GM18867 (cell line): ENCODE data around the gene ASAP2.
"Not testable (repeated sequence)": the region's sequence is repeated elsewhere in the genome, so short reads cannot be mapped to it uniquely, and the experiment has no call there.

Source experiments
- ATAC-seq: cut with Tn5 transposase; IDR thresholded peaks from one replicate; pipeline ENCODE4 v1.9.1; 2021; ENCODE audit warnings: mild to moderate bottlenecking, moderate library complexity; ENCODE audit not compliant: unreplicated experiment

ASAP2 gene

DNA sequence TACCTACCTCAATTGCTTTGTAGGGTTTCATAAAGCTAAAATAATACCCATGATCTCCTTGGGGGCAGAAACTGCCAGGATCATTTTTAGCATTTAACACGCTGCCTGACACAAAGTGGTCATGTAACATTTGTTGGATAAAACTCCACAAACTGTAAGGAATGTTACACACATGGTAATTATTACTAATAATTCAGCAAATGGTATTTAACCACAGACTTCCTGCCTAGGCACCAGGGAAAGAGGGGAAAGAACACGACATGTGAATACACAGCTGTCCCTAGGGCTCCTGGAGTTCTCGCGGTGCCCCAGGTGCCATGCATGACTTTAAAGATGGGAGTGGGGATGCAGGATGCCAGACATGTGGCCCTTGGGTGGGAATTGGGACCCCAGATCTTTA, 43.5 kb downstream of the ASAP2 start:
- ATAC-seq: no peak

DNA sequence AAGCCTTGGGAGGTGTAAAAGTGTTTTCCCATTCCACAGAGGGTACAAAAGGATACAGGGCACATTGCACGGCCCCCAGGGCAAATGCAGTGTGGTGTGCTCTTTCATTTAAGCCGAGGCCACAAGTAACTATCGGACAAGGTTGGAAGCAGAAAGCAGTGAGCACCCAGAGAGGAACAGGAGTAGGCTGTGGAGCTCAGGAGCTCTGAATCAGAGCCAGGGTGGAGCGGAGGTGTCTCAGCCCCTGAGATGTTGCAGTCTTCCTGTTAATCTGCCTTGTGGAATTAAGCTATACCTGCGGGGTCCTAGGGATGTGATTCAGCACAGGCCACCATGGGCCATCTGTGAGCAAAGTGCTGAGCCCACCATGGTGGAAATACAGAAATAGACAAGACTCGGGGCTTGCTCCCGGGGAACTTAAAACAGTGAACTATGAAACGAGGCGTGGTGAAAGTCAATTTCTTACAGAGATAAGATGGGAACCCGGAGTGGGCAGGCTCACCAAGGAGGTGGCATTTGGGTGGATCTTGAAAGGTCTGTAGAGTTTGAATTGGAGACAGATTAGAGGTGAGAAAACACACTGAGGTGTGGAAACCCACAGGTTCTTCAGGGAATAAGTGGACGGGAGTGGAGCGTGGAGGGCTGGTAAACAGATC, 44.0 kb downstream of the ASAP2 start:
- no peak for ATAC-seq

DNA sequence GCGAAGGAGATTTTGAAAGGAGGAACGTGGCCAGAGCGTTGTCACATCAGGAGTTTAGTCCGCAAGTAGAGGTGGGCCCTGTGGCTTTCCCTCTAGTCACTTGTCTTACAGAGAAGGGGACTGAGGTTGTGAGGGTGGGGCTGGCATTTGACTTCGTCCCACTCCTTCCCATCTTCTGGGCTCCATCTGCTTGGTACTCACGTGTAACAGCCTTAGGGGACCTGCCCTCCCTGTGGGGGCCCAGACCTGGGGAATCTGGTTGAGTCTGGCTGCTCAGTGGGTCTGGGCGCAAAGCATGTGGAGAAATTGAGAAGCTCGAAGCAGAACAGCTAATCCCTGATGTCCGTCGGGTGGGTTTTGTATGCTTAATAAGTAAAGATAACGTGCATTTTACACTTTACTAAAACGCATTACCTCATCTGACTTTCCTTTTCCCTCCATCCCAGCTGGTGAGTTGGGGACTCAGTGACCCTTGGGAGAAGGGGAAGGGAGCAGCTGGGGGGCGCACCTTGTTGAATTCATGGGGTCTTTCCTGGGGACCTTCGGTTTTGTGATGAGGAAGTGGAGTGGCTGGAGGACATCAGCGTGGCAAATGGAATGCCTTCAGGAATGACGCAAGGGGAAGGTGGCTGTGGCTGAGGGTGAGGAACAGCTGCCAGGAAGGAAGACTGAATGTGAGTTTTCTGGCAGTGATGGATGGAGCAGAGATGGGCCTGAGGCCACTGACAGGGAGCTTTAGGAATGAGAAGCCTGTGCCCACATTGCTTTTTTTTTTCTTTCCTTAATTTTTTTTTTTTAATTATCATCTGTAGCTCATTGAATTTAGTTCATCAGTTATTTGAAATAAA, 44.8 kb downstream of the ASAP2 start:
- ATAC-seq: no peak

DNA sequence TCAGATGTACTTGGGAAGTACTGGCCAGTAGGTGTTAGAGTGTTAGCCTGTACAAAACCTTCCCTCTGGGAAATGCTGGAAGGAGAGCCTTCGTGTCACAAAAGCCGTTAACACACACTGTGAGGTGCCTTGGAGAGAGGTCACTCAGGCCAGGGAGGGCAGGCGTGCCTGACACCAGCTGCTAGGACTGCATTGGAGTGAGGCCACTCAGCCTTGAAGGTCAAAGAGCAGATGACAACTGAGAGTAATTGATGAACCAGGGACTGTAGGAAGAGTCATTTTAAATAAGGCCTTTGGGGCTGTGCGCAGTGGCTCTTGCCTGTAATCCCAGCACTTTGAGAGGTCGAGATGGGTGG, 45.4 kb downstream of the ASAP2 start:
- ATAC-seq: no peak

DNA sequence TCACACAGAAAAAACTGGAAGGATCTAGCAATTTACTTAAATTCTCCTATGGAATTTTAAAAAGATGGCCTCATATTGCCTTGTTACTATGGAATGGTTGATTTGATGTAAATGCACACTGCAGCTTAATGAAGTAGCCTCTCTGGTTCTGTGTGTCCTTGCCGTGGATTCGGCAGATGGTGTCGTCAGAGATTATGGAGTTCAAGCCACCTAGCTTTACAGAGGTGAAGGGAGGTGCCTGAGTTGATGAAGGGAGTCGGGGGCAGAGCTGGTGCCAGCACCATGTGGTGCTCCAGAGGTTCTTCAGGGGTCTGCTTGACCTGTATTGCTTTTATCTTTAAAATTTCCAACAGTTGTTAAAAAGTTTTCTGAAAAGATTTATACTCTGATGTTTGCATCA, 48.8 kb downstream of the ASAP2 start:
- ATAC-seq: no peak

DNA sequence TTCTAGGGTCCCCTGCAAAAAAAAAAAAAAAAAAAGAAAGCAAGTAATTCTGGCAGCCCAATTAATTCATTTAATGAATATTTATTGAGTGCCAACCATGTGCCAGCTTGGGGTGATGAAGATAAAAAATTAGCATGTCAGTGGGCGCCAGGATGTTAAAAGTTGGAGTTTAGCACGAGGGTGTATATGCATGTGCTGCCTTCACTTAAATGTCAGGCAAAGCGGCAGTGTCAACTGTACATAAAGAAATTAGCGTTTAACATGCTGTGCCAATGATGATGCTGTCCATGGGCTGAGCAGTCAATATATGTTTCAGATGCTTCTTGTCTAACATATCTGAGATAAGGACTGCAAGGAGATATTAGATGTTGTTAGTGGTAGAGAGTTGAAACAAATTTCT, 49.5 kb downstream of the ASAP2 start:
- ATAC-seq: no peak

DNA sequence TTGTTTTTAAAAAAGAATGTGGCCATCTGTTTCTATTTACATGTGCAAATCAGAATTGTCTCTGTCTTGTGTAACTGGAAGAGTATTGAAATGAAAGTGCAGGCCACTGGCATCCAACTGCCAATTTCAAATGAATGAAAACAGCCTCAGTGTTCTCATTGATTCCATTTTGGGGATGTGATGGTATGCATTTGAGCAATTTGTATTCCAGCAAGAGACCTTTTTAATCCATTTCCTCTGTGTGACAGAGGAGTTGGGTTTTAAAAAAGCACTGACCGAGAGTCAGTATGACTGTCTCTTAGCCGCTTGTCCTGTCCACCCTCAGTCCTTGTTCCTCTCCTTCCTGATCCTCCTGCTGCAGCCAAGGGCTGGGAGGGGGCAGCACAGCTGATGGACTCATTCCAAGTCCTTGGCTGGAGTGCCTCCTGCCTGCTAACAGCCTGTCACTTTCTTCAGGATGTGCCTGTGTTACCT, 50.0 kb downstream of the ASAP2 start:
- no peak for ATAC-seq

DNA sequence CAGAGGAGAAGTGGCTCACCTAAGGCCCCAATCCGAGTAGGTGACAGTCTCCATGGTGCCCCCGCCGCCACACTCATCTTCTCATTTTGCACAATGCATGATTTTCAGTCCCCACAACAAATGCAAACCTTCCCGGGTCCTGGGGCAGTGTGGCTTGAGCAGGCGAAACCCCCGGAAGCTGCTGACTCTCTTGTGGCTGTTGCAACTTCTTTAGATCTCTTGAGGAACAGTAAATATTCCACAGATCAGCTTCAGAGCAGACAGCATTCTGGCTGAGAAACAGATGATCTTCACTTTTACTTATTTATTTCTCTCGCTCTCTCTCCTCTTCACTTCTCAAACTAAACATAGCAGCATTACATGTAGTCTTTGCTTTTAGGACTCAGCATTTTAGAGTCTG, 51.9 kb downstream of the ASAP2 start:
- ATAC-seq: no peak

DNA sequence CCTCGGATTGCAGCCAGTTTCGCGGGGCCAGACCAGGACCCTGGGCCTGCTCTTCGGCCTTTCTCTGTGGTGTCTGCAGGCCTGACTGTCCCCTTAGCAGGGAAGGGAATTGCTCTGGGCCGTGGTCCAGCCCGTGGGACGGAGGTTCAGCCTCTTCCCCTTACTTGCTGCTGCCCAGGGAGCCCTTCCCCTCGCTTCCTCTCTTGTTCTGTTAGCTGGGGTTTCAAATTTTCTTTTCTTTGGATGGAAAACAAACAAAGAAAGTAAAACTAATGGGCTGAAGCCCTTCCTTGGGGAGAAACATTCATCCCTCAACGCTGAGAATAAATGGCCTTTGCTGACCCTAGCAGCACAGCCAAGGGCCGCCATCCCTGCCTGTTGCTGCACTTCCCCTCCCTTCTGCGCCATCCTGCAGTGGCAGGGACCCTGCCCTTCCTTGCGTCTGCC, 52.4 kb downstream of the ASAP2 start:
- ATAC-seq: no peak

DNA sequence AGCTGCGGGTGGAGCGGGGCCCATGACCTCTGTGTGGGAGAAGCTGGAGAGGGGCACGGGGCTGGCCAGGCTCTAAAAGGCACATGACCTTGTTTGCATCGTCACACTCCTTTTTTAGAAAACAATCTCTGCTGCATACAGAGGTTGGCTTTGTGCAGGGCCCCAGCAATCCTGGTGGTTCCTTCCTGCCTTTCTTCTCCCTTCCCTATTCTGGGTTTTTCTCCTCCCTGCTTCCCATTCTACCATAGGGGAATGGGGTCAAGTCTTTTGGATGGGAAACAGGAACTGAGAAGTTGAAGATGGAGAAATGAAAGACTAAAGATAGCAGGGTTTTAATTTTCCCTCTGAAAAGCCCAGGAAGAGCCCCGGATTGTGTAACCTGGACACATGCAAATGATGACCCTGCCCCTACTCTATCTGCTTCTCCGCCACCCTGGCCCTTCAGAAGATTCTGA, 53.9 kb downstream of the ASAP2 start:
- no peak for ATAC-seq

DNA sequence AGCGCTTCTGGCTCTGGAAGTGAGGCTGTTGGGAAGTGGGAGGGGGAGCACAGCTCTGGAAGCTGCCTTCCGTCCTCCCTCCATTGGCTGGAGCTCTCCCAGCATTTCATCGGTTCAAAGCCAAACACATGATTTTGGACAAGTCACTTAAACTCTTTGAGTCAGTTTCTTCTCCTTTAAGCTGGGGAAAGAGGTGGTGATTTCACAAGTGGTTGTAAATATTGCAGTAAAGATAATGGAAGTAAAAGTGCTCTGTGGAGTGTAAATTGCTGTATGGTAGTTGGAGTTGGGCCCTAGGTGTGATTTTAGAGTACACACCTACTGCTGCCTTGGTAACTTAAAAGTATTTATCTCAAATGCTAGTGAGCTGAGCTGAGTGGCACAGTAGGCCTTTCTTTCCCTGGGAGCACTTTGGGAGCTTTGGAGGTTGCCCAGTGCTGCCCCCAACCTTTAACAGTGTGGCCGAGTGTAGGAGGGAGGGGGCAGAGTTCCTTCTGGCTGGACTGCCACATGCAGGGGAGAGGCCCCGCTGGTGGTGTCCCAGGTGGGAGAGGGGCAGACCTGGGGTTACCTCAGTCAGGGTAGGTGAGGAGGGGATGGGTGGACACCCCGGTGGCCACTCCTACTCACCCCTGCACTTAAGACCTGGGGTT, 54.7 kb downstream of the ASAP2 start:
- no peak for ATAC-seq

DNA sequence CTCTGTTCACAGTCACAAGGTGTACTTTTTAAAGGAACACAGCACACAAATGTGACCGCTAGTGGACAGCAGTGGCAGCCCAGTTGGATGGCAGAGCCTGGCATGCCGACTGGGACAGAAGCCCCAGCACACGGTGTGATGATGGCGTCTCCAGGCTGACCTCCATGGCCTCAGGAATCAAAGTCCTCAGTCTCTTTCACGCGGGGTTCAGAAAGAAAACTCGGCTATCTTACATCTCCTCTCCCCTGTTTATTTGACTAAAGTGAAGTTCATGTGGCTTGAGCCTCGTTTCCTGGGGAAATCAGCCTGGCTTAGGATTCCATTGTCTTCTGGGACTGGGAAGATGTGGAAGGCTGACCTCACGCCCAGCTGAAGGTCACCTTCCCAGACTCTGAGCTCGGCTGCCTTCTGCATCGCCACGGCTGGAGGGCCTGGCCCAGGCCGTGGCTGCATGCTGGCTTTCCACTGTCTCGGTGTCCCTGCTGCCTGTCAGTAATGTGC, 56.1 kb downstream of the ASAP2 start:
- ATAC-seq: no peak

DNA sequence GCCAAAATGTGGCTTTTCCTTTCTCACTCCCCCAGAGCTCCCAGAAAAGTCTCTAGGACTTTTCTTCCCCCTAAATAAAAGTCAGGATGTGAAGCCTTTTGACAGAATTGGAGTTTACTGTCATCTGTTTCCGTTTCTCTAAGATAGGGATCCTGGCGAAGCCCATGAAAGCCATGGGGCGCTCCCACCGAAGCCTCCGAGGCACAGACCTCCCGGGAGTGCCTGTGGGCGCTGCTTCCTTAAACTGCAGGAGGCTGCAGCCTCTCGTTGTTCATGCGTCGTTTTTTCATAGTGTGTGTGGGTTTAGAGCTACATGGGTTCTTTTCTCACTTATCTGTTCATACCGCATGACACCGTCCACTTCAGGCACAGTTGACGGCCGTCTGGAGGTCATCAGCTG, 56.8 kb downstream of the ASAP2 start:
- ATAC-seq: no peak

DNA sequence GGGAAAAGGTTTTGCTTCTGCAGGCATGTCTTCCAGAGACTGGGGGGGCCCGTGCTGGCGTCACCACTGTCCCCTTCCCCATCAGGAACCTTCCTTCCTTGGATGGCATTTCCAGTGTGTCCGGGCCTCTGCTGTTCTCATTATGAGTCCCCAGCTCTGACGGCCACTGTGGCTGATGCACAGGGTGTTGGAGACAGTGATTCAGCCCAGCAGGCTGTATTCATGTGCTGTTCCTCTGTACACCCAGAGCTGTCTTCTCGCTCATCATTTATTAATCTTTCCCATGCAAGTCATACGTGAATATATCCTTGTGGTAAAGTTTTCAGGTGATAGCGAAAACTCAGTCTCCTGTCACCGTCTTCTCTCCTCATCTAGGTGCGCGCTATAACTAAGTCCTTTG, 57.7 kb downstream of the ASAP2 start:
- ATAC-seq: no peak

DNA sequence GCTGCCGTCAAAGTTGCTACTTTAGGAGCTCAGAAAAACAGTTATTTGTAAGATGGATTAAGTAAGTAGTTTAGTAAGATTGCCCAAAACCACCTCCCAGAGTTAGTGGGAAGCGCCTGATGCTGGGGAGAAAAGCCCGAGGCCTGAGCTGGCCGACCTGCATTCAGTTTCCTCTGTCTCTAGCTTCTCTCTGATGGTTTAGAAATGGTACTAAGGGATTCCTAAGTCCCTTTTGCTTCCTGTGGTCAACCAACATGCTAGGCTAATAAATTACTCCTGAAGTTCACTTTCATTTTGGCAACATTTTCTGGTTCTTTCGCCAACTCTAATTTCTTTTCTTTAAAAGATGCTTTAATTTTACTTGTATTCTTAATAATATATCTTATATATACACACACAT, 60.1 kb downstream of the ASAP2 start:
- no peak for ATAC-seq

DNA sequence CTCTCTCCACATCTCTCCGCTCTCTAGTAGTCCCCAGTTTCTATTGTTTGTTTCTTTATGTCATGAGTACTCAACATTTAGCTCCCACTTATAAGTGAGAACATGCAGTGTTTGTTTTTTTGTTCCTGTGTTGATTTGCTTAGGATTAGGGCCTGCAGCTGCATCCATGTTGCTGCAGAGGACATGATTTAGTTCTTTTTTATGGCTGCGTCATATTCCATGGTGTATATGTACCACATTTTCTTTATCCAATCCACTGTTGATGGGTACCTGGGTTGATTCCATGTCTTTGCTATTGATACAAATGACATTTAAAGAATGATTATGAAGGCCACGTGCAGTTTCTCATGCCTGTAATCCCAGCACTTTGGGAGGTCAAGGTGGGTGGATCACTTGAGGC, 60.7 kb downstream of the ASAP2 start:
- not testable (repeated sequence) for ATAC-seq

DNA sequence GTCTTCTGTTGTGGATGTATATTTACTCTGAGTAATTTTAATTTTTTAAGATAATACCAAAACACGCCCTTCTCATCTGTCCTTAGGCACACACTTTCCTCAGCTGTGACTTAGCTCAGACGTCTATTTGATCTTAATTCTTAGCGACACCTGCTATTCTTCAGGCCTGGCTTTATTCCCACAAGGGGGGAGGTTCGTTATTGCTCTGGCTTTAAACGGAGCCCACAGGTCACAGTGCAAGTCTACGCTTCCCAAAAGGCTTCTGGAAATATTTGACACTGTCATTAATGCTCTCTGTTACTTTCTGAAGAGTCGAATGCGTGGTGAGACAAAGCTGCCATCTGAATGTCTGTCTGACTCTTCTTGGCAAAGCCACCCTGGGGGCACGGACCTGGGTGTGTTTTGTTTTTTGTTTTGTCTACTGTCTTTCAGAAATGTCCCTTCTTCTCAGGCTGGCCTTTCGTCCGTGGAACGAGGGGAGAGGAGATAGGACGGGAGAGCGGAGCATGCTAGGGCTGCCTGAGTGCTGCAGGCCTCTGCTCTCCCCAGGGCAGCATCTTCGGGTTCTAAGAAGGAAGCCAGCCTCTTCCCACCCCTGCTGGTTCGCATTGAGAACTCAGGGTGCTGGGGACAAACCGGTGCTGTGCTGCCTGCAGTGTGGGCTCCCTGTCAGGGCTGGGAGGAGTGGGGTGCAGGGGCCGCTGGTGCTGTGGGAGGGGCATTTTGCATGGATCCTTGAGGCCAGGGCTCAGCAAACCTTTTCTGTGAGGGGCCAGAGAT, 61.9 kb downstream of the ASAP2 start:
- ATAC-seq: no peak

DNA sequence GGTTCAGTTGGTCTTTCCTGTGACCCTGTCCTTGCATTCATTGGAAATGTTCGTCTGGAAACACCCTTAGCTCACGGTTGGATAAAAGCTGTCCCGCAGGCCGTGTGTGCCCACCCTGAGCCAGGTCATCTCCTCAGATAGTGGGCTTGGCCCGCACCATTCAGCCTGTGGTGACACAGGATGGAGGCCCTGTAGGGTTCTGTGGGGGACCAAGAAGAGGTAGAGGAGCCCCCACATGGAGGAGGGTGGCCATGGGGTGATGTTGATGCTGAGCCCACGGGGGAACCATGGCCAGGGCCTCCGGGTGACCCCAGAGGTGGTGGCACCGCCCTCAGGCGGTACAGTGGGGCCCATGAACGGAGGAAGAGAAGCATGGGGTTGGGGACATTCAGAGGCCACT, 62.7 kb downstream of the ASAP2 start:
- no peak for ATAC-seq

DNA sequence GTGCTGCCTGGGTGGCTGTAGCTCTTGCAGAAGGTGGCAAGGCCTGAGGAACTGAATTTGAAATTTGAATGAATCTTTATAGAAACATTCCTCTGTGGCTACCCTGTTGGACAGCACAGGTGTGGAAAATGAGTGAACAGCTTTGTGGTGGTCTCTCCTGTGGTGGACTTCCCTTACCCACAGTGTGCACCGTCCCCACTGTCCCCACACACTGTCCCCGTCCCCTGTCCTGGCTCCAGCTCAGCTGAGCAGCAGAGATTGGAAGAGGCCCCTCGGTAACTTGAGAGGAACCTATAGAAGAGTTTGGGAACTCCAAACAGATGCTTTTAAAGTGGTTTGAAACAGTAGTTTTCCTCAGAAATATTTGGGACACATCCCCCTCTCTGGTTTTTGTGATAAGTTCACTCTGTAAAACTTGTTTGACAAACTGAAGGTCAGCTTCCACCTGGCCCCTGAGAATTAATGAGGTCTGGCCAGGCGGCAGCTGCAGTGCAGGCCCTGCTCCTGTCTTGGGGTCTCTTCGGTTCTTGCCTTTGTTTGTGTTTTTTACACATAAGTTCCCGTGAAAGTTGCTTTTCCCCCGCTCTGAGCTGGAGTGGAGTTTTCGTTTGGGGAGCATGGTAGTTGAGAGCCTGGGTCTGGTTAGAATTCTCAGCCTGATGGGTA, 63.2 kb downstream of the ASAP2 start:
- ATAC-seq: no peak

DNA sequence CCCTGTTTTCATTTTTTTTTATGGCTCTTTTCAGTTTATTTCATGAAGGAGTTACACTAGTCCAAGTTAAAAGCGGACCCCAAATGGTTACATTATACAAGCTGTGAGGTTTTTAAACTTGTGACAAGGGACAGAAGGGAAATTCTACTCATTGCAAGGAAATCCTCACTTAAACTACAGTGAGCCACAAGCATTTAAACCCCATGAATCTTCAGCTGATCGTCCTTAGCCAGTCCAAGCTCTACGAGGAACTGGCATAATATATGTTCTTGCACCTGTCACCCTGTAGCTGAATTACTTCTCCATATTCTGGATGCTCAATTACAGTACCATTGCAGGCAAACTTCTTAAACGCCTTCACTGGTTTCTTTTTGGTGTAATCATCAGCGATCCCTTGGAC, 64.5 kb downstream of the ASAP2 start:
- ATAC-seq: no peak
